Transverse colon (tissue), 3 donors: ENCODE data around the gene STARD13.

Experiments
- EP300 ChIP-seq: sonication (generic); formaldehyde crosslinking; IDR thresholded peaks from one replicate; pipeline ENCODE4 v1.6.1; 2017; ENCODE audit warnings: antibody characterized with exemption, low read depth
- POLR2A ChIP-seq: fragments of 450-650 bp; IDR thresholded peaks from one replicate; pipeline ENCODE4 v1.6.1; 2016; ENCODE audit warnings: antibody characterized with exemption, mild to moderate bottlenecking, moderate library complexity
- TF ChIP-seq, protein P1 (sequence below), 5 experiments: fragments of 200-600 bp in 3 of 5; fragments of 450-650 bp in 2 of 5; sonication (generic) in 3 of 5; IDR thresholded peaks; 1 replicate in 2 of 5; 2 replicates in 3 of 5; pipeline ENCODE4 v1.5.1; 2016 to 2017; ENCODE audit warnings: antibody characterized with exemption in 5 of 5, inconsistent platforms in 3 of 5, mild to moderate bottlenecking in 2 of 5, moderate library complexity in 1 of 5

- TF ChIP-seq, protein P1, sequence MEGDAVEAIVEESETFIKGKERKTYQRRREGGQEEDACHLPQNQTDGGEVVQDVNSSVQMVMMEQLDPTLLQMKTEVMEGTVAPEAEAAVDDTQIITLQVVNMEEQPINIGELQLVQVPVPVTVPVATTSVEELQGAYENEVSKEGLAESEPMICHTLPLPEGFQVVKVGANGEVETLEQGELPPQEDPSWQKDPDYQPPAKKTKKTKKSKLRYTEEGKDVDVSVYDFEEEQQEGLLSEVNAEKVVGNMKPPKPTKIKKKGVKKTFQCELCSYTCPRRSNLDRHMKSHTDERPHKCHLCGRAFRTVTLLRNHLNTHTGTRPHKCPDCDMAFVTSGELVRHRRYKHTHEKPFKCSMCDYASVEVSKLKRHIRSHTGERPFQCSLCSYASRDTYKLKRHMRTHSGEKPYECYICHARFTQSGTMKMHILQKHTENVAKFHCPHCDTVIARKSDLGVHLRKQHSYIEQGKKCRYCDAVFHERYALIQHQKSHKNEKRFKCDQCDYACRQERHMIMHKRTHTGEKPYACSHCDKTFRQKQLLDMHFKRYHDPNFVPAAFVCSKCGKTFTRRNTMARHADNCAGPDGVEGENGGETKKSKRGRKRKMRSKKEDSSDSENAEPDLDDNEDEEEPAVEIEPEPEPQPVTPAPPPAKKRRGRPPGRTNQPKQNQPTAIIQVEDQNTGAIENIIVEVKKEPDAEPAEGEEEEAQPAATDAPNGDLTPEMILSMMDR (IDR thresholded peaks at IDR 0.05): no peak
- TF ChIP-seq POLR2A: no peak
- TF ChIP-seq EP300: no peak
Measured at GRCh38 chr13:33129094-33129832, 156.3 kb downstream of the STARD13 start.
